Upper lobe of left lung (tissue), 6 donors: ENCODE data around the gene SLC19A1. TPM values are rescaled to one million over a fixed set of nuclear protein-coding genes. Genes with fewer than 3 reads are reported as not detected.
A peak's percentile ranks its signal among the peaks of the same experiment; 100 is the strongest.

ENCODE experiments used
- ATAC-seq, 2 donors: fragments of 200-7000 bp; cut with Tn5 transposase; one replicate each; pipeline ENCODE4 v1.9.1; 2022; ENCODE audit warnings: mild to moderate bottlenecking in 2 of 2, moderate library complexity in 2 of 2; ENCODE audit not compliant: low FRiP score in 2 of 2
- DNase-seq, 2 donors: peaks; one replicate each; pipeline ENCODE4 v3.0.0-alpha.2; 2019 to 2020
- H3K27ac ChIP-seq, 4 donors: fragments of 200-600 bp; sonication (generic); one replicate each; pipeline ENCODE4 v1.5.1; 2016 to 2019
- H3K27me3 ChIP-seq, 4 donors: fragments of 200-600 bp; sonication (generic); one replicate each; pipeline ENCODE4 v1.5.1; 2017 to 2019
- H3K36me3 ChIP-seq, 4 donors: fragments of 200-600 bp; sonication (generic); one replicate each; pipeline ENCODE4 v1.5.1; 2016 to 2019
- H3K4me1 ChIP-seq, 4 donors: fragments of 200-600 bp; sonication (generic); one replicate each; pipeline ENCODE4 v1.5.1; 2018 to 2019
- H3K4me3 ChIP-seq, 4 donors: fragments of 200-600 bp; sonication (generic); one replicate each; pipeline ENCODE4 v1.5.1; 2017 to 2019; ENCODE audit warnings: mild to moderate bottlenecking in 2 of 4, moderate library complexity in 1 of 4
- H3K9me3 ChIP-seq, 4 donors: fragments of 200-600 bp; sonication (generic); one replicate each; pipeline ENCODE4 v1.5.1; 2018 to 2019
- EP300 ChIP-seq, 4 donors: sonication (generic); formaldehyde crosslinking; IDR thresholded peaks; one replicate each; pipeline ENCODE4 v1.5.1; 2017; ENCODE audit warnings: antibody characterized with exemption in 4 of 4, control low read depth in 2 of 4
- POLR2A ChIP-seq, 4 donors: fragments of 450-650 bp; IDR thresholded peaks; one replicate each; pipeline ENCODE4 v1.5.1; 2016 to 2017; ENCODE audit warnings: antibody characterized with exemption in 4 of 4, mild to moderate bottlenecking in 2 of 4
- POLR2AphosphoS5 ChIP-seq, 2 donors: sonication (generic); formaldehyde crosslinking; IDR thresholded peaks; one replicate each; pipeline ENCODE4 v1.5.1; 2017; ENCODE audit warnings: antibody characterized with exemption in 2 of 2
- WGBS, 2 donors: methylation state at CpG; one replicate each; pipeline ENCODE4 v1.1.5; 2017 to 2018; 5-methylcytosine and 5-hydroxymethylcytosine counted together
- total RNA-seq, 6 donors: library from RNA; depleted of rRNA in 4 of 6; stranded (reverse); fragments of >200 nt in 4 of 6; gene quantifications; one replicate each; pipeline versions ENCODE4 v1.1.0 to v1.2.1, GENCODE V29; 2016 to 2021
- TF ChIP-seq, protein P1 (sequence below), 6 experiments: fragments of 450-650 bp in 4 of 6; fragments of 200-600 bp in 2 of 6; sonication (generic) in 2 of 6; IDR thresholded peaks; one replicate each; pipeline ENCODE4 v1.5.1; 2016 to 2019; ENCODE audit warnings: antibody characterized with exemption in 6 of 6
- donor health status: DM: no; HTN: no; CAD: no; lungs with moderate emphysema.
- donor health status: DM: no; HTN: yes; CAD: no; lungs with severe emphysema.

The SLC19A1 gene
- total RNA-seq, 6 donors from 2014 or later, result 36.4 to 75.6 (median 49.9) TPM

GRCh38 chr21:45558044-45558721 lies 15.9 kb upstream of the SLC19A1 start:
- Histone ChIP-seq H3K4me1 (peaks cover 0 to 22% (median 9%) of the 10 kb centered on the region in 4 donors), H3K4me3 (no peak overlapping the region), H3K27me3 (no peaks in the 10 kb centered on the region), H3K9me3 (no peaks in the 10 kb centered on the region), H3K27ac (no peak overlapping the region), H3K36me3 (no peaks in the 10 kb centered on the region)
- DNase-seq (peak in 1 of 2 donors; percentile 19), ATAC-seq (no peak)
- WGBS, 2 donors, result 84 to 88% methylated on average over 9 to 25 of the region's 26 CpGs
- TF ChIP-seq, protein P1, sequence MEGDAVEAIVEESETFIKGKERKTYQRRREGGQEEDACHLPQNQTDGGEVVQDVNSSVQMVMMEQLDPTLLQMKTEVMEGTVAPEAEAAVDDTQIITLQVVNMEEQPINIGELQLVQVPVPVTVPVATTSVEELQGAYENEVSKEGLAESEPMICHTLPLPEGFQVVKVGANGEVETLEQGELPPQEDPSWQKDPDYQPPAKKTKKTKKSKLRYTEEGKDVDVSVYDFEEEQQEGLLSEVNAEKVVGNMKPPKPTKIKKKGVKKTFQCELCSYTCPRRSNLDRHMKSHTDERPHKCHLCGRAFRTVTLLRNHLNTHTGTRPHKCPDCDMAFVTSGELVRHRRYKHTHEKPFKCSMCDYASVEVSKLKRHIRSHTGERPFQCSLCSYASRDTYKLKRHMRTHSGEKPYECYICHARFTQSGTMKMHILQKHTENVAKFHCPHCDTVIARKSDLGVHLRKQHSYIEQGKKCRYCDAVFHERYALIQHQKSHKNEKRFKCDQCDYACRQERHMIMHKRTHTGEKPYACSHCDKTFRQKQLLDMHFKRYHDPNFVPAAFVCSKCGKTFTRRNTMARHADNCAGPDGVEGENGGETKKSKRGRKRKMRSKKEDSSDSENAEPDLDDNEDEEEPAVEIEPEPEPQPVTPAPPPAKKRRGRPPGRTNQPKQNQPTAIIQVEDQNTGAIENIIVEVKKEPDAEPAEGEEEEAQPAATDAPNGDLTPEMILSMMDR (IDR thresholded peaks at IDR 0.05), result no peak
- TF ChIP-seq EP300 (IDR thresholded peaks at IDR 0.05), result no peak
- TF ChIP-seq POLR2AphosphoS5 (IDR thresholded peaks at IDR 0.05), result no peak
- no peak for TF ChIP-seq POLR2A (IDR thresholded peaks at IDR 0.05)

DNA sequence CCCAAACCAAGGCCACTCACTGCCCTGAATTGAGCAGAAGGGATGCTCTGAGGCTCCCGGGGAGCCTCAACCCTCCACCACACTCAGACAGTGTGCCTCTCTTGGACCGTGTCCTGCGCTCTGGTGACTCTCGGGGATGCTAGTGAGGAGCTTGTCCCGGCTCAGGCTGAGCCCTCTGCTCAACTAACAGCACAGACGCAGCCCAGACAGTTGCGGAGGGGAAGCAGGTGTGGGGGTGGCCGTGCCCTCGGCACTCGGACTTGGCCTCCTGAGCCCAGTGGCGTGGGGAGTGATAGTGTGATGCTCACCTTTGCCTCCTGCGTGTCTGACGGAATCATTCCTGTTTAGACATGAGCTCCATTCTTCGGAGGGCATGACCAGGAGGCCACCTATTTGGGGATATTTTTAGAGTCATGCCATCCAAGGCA lies 15.4 kb upstream of the SLC19A1 start:
- 84 to 93% methylated on average over 12 to 13 of the region's 14 CpGs for WGBS, 2 donors
- no peaks in the 10 kb centered on the region for H3K9me3 ChIP-seq
- H3K4me3 ChIP-seq, result no peak overlapping the region
- H3K36me3 ChIP-seq, result no peaks in the 10 kb centered on the region
- peak in 1 of 2 donors; percentile 15 for DNase-seq
- ATAC-seq, result no peak
- H3K27me3 ChIP-seq, result no peaks in the 10 kb centered on the region
- peaks cover 0 to 23% (median 9%) of the 10 kb centered on the region in 4 donors for H3K4me1 ChIP-seq
- TF ChIP-seq POLR2AphosphoS5 (IDR thresholded peaks at IDR 0.05) (no peak), EP300 (IDR thresholded peaks at IDR 0.05) (no peak), POLR2A (IDR thresholded peaks at IDR 0.05) (no peak)
- TF ChIP-seq, protein P1 (IDR thresholded peaks at IDR 0.05), result no peak
- H3K27ac ChIP-seq, result no peak overlapping the region

DNA sequence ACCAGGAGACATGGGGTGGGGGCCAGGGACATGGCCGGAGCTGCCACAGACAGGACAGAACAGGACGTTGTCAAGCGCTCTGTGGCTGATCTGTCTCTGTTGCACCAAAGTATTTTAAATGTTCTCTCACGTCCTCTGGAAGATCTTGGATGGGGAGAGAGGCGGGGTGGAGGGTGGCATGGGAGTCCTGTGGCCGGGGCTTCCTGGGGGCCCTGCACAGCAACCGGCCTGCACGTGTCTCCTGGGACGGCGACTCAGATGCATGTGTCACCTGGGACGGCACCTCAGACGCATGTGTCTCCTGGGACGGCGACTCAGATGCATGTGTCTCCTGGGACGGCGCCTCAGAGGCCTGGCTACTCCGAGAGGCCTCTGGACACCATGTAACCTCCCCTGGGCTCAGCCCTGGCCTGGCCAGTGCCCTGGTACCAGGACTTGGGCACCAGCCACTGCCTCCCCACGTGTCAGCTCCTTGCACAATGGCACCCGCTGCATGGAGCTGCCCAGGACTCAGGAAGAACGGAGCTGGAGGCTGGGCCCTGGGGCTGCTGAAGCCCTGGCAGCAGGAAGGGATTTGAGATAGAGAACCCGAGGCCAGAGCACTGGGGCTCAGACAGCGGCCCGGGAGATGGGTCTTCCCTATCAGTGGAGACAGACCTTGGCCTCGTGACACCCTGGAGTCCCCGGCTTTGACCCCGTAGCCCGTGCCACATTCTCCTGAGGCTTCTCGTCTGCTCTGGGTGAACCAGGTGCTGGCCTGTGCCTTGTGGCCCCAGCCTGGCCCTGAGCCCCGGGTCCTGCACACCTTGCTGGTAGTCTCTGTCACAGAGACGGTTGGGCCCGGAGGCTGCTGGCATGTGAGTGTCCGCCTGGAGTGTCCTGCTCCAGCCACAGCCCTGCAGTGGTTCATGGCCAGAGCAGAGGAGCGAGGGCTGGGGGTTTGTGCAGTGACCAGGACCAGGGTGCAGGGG lies 14.7 kb upstream of the SLC19A1 start:
- TF ChIP-seq EP300 (IDR thresholded peaks at IDR 0.05) (no peak), POLR2A (IDR thresholded peaks at IDR 0.05) (no peak)
- TF ChIP-seq, protein P1 (IDR thresholded peaks at IDR 0.05), result no peak
- DNase-seq, result peak; percentile 35 to 76
- Histone ChIP-seq H3K4me3 (no peak overlapping the region), H3K27ac (peak overlapping the region in 1 of 4 donors; percentile 62), H3K36me3 (no peaks in the 10 kb centered on the region), H3K27me3 (no peaks in the 10 kb centered on the region), H3K4me1 (peaks cover 0 to 30% (median 12%) of the 10 kb centered on the region in 4 donors), H3K9me3 (no peaks in the 10 kb centered on the region)
- WGBS, 2 donors, result 81% methylated on average over 20 to 21 of the region's 33 CpGs
- no peak for ATAC-seq

GRCh38 chr21:45556302-45556644 lies 14.0 kb upstream of the SLC19A1 start:
- Histone ChIP-seq H3K27ac (peak overlapping the region in 3 of 4 donors; percentile 62 to 86 (median 81)), H3K36me3 (no peaks in the 10 kb centered on the region), H3K9me3 (no peaks in the 10 kb centered on the region), H3K4me3 (peak overlapping the region in 3 of 4 donors; percentile 51 to 59 (median 54)), H3K27me3 (no peaks in the 10 kb centered on the region), H3K4me1 (peaks cover 0 to 37% (median 15%) of the 10 kb centered on the region in 4 donors)
- TF ChIP-seq EP300 (IDR thresholded peaks at IDR 0.05) (no peak), POLR2A (IDR thresholded peaks at IDR 0.05) (no peak), POLR2AphosphoS5 (IDR thresholded peaks at IDR 0.05) (no peak)
- TF ChIP-seq, protein P1 (IDR thresholded peaks at IDR 0.05), result peak in 1 of 6 experiments; percentile 22
- 61 to 67% methylated on average over 9 to 12 of the region's 12 CpGs for WGBS, 2 donors
- ATAC-seq (no peak), DNase-seq (no peak)
